Natural killer cell (primary cell): Measurements from ENCODE around the gene SLC6A7. TPM values are rescaled to one million over a fixed set of nuclear protein-coding genes. Genes with fewer than 3 reads are reported as not detected.

Source experiments
- ATAC-seq, 3 donors: fragments of 150-1000 bp in 2 of 3; fragments of 200-7000 bp in 1 of 3; cut with Tn5 transposase; 1 replicate in 1 of 3; 2 replicates in 2 of 3; pipeline ENCODE4 v1.10.0; 2021; ENCODE audit warnings: mild to moderate bottlenecking in 2 of 3, moderate library complexity in 2 of 3
- DNase-seq, 2 donors: peaks; one replicate each; pipeline versions ENCODE4 v3.0.0 to v3.0.0-alpha.2; 2013 to 2021; ENCODE audit warnings: mixed read lengths in 1 of 2
- H3K27ac ChIP-seq: one replicate; pipeline ENCODE4 v1.5.1; 2013; ENCODE audit warnings: mild to moderate bottlenecking, low read length
- H3K27me3 ChIP-seq: one replicate; pipeline ENCODE4 v1.6.1; 2013; ENCODE audit warnings: low read length; ENCODE audit not compliant: control insufficient read depth, insufficient read depth
- H3K36me3 ChIP-seq: one replicate; pipeline ENCODE4 v1.6.1; 2013; ENCODE audit warnings: low read length; ENCODE audit not compliant: control insufficient read depth, insufficient read depth
- H3K4me1 ChIP-seq: one replicate; pipeline ENCODE4 v1.6.1; 2013; ENCODE audit warnings: low read length; ENCODE audit not compliant: control insufficient read depth, insufficient read depth
- H3K4me3 ChIP-seq: one replicate; pipeline ENCODE4 v1.5.1; 2013; ENCODE audit warnings: low read length
- H3K9me3 ChIP-seq: one replicate; pipeline ENCODE4 v1.6.1; 2013; ENCODE audit warnings: low read length; ENCODE audit not compliant: control insufficient read depth, insufficient read depth
- H3K27ac Mint-ChIP-seq, 2 donors: one replicate each; pipeline ENCODE4 v1.8.0; 2022; ENCODE audit warnings: mild to moderate bottlenecking in 2 of 2, mixed read lengths in 2 of 2, moderate library complexity in 1 of 2
- H3K27me3 Mint-ChIP-seq, 2 donors: one replicate each; pipeline ENCODE4 v1.8.0; 2022; ENCODE audit warnings: low read depth in 2 of 2, mixed read lengths in 2 of 2
- H3K36me3 Mint-ChIP-seq: one replicate; pipeline ENCODE4 v1.8.0; 2022; ENCODE audit warnings: mixed read lengths
- H3K4me1 Mint-ChIP-seq, 2 donors: one replicate each; pipeline ENCODE4 v1.8.0; 2022; ENCODE audit warnings: mixed read lengths in 2 of 2
- H3K4me3 Mint-ChIP-seq: one replicate; pipeline ENCODE4 v1.8.0; 2022; ENCODE audit warnings: mild to moderate bottlenecking, moderate library complexity, mixed read lengths
- H3K9me3 Mint-ChIP-seq, 2 donors: one replicate each; pipeline ENCODE4 v1.8.0; 2022; ENCODE audit warnings: mixed read lengths in 2 of 2
- CTCF ChIP-seq: fragments of 200-600 bp; IDR thresholded peaks from one replicate; pipeline ENCODE4 v1.8.0; 2022; ENCODE audit warnings: antibody characterized with exemption
- WGBS: methylation state at CpG from one replicate; pipeline ENCODE4 v1.1.7; 2013; ENCODE audit warnings: missing lambda C conversion rate; ENCODE audit not compliant: insufficient coverage; 5-methylcytosine and 5-hydroxymethylcytosine counted together
- intact Hi-C: fragments of 100-400 bp; cut with micrococcal nuclease; formaldehyde crosslinking; loops from one replicate; pipeline ENCODE4 v1.14.2; 2022
- total RNA-seq, 4 donors: library from RNA; stranded (reverse); fragments of 120-200 nt in 1 of 4; gene quantifications; one replicate each; pipeline versions ENCODE4 v1.2.3 to v1.2.4, GENCODE V29; 2013 to 2022

The SLC6A7 gene
- total RNA-seq, 3 donors from 2014 or later (not counting 1 experiment from before 2014, with no cell fraction given) = not detected

GRCh38 chr5:150163035-150163434 lies 26.8 kb upstream of the SLC6A7 start:
- H3K36me3 Mint-ChIP-seq = no peaks in the 10 kb centered on the region
- Histone ChIP-seq H3K36me3 (no peaks in the 10 kb centered on the region), H3K27ac (no peak overlapping the region), H3K4me3 (no peak overlapping the region), H3K4me1 (peaks cover 4% of the 10 kb centered on the region), H3K27me3 (peaks cover 9% of the 10 kb centered on the region), H3K9me3 (no peaks in the 10 kb centered on the region)
- 82% methylated on average over 3 of the region's 3 CpGs for WGBS
- DNase-seq (no peak), ATAC-seq (no peak)
- H3K27ac Mint-ChIP-seq = no peak overlapping the region
- no peaks in the 10 kb centered on the region for H3K9me3 Mint-ChIP-seq
- no peak overlapping the region for H3K4me3 Mint-ChIP-seq
- TF ChIP-seq CTCF = no peak
- peaks cover 21 to 34% of the 10 kb centered on the region in 2 donors for H3K27me3 Mint-ChIP-seq
- intact Hi-C loops = no loop called here
- H3K4me1 Mint-ChIP-seq = peaks cover 0 to 15% of the 10 kb centered on the region in 2 donors

- Histone ChIP-seq H3K27me3 (peaks cover 12% of the 10 kb centered on the region), H3K4me3 (no peak overlapping the region), H3K27ac (no peak overlapping the region), H3K9me3 (no peaks in the 10 kb centered on the region), H3K36me3 (no peaks in the 10 kb centered on the region), H3K4me1 (peaks cover 4% of the 10 kb centered on the region)
- no peak for TF ChIP-seq CTCF
- no peaks in the 10 kb centered on the region for H3K36me3 Mint-ChIP-seq
- no peak overlapping the region for H3K4me3 Mint-ChIP-seq
- ATAC-seq (no peak), DNase-seq (no peak)
- peaks cover 0 to 15% of the 10 kb centered on the region in 2 donors for H3K4me1 Mint-ChIP-seq
- no peak overlapping the region for H3K27ac Mint-ChIP-seq
- intact Hi-C loops = no loop called here
- 86% methylated on average over 13 of the region's 13 CpGs for WGBS
- peaks cover 26 to 40% of the 10 kb centered on the region in 2 donors for H3K27me3 Mint-ChIP-seq
- H3K9me3 Mint-ChIP-seq = no peaks in the 10 kb centered on the region
Measured at GRCh38 chr5:150163547-150164059, 26.3 kb upstream of the SLC6A7 start.

GRCh38 chr5:150164211-150164980 lies 25.5 kb upstream of the SLC6A7 start:
- no peaks in the 10 kb centered on the region for H3K36me3 Mint-ChIP-seq
- H3K9me3 Mint-ChIP-seq = no peaks in the 10 kb centered on the region
- peaks cover 12% of the 10 kb centered on the region for H3K27me3 ChIP-seq
- no peak overlapping the region for H3K27ac ChIP-seq
- peaks cover 4% of the 10 kb centered on the region for H3K4me1 ChIP-seq
- 74% methylated on average over 6 of the region's 6 CpGs for WGBS
- no peak overlapping the region for H3K27ac Mint-ChIP-seq
- no peaks in the 10 kb centered on the region for H3K36me3 ChIP-seq
- DNase-seq = no peak
- H3K4me3 ChIP-seq = no peak overlapping the region
- H3K4me1 Mint-ChIP-seq = peaks cover 0 to 15% of the 10 kb centered on the region in 2 donors
- H3K27me3 Mint-ChIP-seq = peaks cover 33 to 44% of the 10 kb centered on the region in 2 donors
- no peak for ATAC-seq
- no peak overlapping the region for H3K4me3 Mint-ChIP-seq
- no peak for TF ChIP-seq CTCF
- intact Hi-C loops = no loop called here
- no peaks in the 10 kb centered on the region for H3K9me3 ChIP-seq
